Kidney epithelial cell (primary cell): Measurements from ENCODE around the gene GALNT7. TPM values are rescaled to one million over a fixed set of nuclear protein-coding genes. Genes with fewer than 3 reads are reported as not detected.
A peak's percentile ranks its signal among the peaks of the same experiment; 100 is the strongest.

Source experiments
- DNase-seq: peaks from one replicate; pipeline ENCODE4 v3.0.0-alpha.2; 2010; ENCODE audit warnings: low read depth
- H3K27me3 ChIP-seq: 2 replicates; pipeline ENCODE4 v1.6.0; 2011; ENCODE audit warnings: low read length; ENCODE audit not compliant: control insufficient read depth, insufficient read depth
- H3K36me3 ChIP-seq: 2 replicates; pipeline ENCODE4 v1.5.1; 2011; ENCODE audit warnings: low read length; ENCODE audit not compliant: control insufficient read depth, insufficient read depth
- H3K4me3 ChIP-seq: 2 replicates; pipeline ENCODE4 v1.5.1; 2011; ENCODE audit warnings: low read depth, mild to moderate bottlenecking, control low read depth, low read length
- total RNA-seq: library from RNA; depleted of rRNA; stranded (reverse); fragments of >200 nt; gene quantifications from 2 replicates; pipeline ENCODE4 v1.2.3, GENCODE V29; 2015
- TF ChIP-seq, protein P1 (sequence below): IDR thresholded peaks from 2 replicates; pipeline ENCODE4 v1.5.1; 2011; ENCODE audit warnings: mild to moderate bottlenecking, moderate library complexity, low read length, control low read depth, inconsistent platforms; ENCODE audit not compliant: insufficient read depth, poor library complexity, severe bottlenecking

The GALNT7 gene
- total RNA-seq, 1 donor from 2014 or later, result 46.6 TPM

DNA sequence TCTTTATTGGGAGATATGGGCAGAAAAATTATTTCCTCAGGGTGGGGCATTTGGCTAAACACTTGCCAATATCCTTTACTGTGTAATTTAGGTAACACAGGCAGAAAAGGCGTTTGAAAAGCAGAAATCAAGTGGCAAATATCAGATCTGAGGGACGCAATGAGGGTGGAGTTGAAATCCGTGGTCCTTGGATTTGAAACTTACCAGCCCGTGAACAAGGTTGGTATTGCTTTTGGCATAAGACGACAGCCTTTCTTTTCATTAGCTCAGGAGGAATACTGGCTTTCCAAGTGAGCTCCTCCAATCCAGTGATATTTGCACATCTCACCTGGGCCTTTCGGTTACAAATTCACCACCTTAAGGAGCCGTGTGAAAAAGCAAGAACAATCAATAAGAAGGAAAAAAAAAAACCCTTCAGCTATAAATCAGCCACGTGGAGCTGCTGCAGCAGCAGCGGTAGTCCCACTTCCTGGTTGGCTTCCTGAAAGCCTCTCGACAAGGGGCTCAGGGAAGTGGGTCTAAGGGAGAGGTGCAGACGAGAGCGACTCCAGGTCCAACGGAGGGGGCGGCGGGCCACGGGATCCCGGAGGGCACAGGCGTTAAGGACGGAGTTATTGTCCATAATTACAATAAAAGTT is 734 bp upstream of the GALNT7 start:
- TF ChIP-seq, protein P1, sequence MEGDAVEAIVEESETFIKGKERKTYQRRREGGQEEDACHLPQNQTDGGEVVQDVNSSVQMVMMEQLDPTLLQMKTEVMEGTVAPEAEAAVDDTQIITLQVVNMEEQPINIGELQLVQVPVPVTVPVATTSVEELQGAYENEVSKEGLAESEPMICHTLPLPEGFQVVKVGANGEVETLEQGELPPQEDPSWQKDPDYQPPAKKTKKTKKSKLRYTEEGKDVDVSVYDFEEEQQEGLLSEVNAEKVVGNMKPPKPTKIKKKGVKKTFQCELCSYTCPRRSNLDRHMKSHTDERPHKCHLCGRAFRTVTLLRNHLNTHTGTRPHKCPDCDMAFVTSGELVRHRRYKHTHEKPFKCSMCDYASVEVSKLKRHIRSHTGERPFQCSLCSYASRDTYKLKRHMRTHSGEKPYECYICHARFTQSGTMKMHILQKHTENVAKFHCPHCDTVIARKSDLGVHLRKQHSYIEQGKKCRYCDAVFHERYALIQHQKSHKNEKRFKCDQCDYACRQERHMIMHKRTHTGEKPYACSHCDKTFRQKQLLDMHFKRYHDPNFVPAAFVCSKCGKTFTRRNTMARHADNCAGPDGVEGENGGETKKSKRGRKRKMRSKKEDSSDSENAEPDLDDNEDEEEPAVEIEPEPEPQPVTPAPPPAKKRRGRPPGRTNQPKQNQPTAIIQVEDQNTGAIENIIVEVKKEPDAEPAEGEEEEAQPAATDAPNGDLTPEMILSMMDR, result no peak
- no peak for DNase-seq

DNA sequence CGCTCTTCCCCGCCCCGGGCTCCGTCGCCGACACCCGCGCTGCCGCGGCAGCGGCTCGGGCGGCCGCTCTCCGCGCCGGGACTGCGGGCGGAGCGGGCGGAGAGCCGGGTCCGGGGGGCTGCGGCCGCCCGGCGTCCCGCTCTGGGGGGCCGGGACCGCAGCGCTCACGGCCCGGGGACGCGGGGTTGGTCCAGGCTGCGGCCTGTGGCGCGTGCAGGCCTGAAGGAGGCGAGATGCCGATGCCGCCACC is 492 bp downstream of the GALNT7 start:
- TF ChIP-seq, protein P1, result no peak
- H3K4me3 ChIP-seq, result peak overlapping the region; percentile 95
- DNase-seq, result no peak

More for the DNA sequence above, 734 bp upstream of the GALNT7 start:
- H3K4me3 ChIP-seq, result peak overlapping the region; percentile 95
- no peaks in the 10 kb centered on the region for H3K27me3 ChIP-seq
- H3K36me3 ChIP-seq, result no peaks in the 10 kb centered on the region

DNA sequence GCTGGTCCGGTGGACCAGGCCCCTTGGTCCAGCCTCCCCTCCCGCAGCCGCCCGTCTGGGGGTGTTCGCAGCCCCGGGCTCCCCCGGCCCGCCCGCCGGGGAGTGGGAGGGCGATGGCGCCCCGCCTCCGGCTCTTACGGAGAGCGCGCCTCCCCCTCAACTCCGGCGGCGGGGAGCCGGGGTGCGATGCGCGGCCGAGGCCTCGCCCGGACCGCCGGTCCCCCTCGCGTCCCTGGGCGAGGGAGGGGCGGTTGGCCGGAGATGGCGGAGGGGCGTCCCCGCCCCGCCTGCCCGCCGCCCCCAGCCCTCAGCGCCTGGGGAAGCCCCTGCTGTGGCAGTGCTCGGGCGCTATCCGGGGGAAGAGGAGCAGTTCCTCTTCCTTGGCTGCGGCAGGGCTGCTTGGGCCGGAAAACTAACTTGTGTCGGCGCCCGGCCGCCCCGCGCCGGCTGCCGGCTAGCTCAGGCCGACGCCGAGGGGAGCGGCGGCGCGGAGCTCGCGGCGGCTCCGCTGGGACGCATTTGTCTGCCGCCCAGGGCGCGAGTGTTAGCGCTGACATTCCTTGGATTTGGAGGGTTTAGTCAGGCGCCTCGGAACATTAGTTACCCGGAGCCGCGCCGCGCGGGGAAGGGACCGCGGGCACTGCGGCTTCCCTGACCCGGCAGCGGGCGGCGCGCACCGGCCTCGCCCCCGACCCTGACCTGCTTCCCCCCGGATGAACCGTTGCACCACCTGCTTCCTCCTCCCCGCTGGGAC is 994 bp downstream of the GALNT7 start:
- Histone ChIP-seq H3K27me3 (no peaks in the 10 kb centered on the region), H3K4me3 (peak overlapping the region; percentile 95), H3K36me3 (no peaks in the 10 kb centered on the region)
- DNase-seq, result no peak
- TF ChIP-seq, protein P1, result no peak

More for the DNA sequence above, 492 bp downstream of the GALNT7 start:
- Histone ChIP-seq H3K27me3 (no peaks in the 10 kb centered on the region), H3K36me3 (no peaks in the 10 kb centered on the region)

DNA sequence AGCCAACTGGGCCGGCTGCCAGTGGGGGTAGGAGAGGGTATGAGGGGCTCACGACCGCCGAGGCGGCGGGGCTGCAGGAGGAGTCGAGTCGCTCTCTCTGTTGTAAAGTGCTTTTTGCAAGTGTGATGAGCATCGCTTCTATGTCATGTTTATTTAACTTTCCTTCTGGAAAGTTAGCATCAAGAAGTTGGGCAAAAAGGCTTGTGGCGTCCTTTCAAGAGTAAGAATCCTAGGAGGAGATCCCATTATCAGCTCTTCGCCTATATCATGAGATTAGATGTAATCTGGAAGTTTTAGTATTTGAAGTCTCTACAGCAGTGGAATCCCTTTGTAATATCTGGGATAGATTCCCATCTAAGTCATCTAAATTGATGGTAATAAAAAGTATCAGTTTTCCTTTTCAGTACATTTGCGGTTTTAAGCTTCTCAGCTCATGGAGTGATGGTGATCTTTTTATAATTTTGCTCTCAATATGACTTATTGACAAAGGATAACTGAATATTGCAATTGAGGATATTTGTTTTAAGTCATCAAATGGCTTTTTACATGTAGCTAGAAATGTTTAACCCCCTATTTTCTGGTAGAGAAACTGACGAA is 1.7 kb downstream of the GALNT7 start:
- H3K36me3 ChIP-seq, result no peaks in the 10 kb centered on the region
- H3K27me3 ChIP-seq, result no peaks in the 10 kb centered on the region
- peak overlapping the region; percentile 95 for H3K4me3 ChIP-seq
- TF ChIP-seq, protein P1, result no peak
- no peak for DNase-seq

DNA sequence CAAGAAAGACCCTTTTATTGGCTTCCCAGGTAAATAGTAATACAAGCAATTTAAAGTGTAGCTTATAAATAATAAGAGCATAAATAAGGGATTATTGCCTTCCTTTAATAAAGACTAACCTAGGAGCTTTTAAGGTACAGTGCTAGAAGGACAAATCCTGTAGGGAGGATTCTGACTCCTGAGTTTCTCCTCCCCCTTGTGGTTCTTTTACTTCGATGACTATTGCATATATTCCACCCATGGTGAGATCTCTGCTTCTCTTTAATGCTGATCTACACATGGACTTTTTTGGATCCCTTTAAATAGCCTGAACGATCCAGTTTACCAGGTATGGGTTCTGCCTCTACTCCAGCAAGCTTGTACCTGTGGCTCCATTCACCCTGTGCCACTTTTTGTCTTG is 2.5 kb downstream of the GALNT7 start:
- H3K27me3 ChIP-seq, result no peaks in the 10 kb centered on the region
- H3K36me3 ChIP-seq, result no peaks in the 10 kb centered on the region
- TF ChIP-seq, protein P1, result peak; percentile 42
- no peak overlapping the region for H3K4me3 ChIP-seq
- no peak for DNase-seq

DNA sequence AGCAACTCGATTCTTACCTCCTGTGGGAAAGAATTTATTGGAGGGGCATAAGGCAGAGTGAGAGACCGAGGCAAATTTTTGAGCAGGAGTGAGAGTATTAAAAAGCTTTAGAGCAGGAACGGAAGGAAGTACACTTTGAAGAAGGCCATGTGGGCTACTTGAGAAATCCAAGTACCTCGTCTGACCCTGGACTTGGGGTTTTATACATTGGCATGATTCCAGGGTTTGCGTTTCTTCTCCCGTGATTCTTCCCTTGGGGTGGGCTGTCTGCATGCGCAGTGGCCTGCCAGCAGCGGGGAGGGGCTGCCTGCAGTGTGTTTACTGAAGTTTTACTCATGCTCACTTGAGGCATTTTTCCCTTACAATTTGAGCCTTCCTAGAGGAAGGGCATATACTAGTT is 3.4 kb downstream of the GALNT7 start:
- Histone ChIP-seq H3K36me3 (no peaks in the 10 kb centered on the region), H3K27me3 (no peaks in the 10 kb centered on the region), H3K4me3 (no peak overlapping the region)
- no peak for DNase-seq
- TF ChIP-seq, protein P1, result no peak
